Stimulated activated CD8-positive, alpha-beta memory T cell treated with anti-CD3 and anti-CD28 coated beads, Interleukin-12 subunit alpha, Interleukin-12 subunit beta, amount 100 ng/mL, for 1 hour (primary cell): ENCODE data around the gene MAGEC3.
"Not testable (repeated sequence)": the region's sequence is repeated elsewhere in the genome, so short reads cannot be mapped to it uniquely, and the experiment has no call there.

ENCODE experiments used
- DNase-seq: peaks from one replicate; pipeline ENCODE4 v3.0.0-alpha.2; 2020; ENCODE audit warnings: low read depth

The MAGEC3 gene, protein sequence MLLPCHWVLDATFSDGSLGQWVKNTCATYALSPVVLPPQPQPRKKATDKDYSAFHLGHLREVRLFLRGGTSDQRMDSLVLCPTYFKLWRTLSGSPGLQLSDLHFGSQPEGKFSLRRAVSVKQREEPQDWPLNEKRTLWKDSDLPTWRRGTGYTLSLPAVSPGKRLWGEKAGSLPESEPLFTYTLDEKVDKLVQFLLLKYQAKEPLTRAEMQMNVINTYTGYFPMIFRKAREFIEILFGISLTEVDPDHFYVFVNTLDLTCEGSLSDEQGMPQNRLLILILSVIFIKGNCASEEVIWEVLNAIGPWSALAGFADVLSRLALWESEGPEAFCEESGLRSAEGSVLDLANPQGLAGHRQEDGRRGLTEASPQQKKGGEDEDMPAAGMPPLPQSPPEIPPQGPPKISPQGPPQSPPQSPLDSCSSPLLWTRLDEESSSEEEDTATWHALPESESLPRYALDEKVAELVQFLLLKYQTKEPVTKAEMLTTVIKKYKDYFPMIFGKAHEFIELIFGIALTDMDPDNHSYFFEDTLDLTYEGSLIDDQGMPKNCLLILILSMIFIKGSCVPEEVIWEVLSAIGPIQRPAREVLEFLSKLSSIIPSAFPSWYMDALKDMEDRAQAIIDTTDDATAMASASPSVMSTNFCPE

DNA sequence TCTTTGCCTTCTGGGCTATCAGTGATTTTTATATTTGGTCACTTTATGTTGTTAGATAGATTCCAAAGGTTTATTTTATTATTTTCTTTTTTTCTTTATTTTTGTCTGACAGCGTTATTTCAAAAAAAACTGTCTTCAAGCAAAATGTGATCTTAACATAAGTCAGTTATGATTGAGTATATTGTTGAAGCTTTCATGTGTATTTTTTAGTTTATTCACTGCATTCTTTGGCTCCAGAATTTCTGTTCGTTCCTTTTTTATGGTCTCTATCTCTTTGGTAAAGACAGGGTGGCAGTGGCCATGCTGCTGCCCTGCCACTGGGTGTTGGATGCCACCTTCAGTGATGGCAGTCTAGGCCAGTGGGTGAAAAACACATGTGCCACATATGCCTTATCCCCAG, at the start of gene MAGEC3:
Gene MAGEC3 (plus strand): TSS at position 301 of the 400 bp plus-strand sequence. CDS start 0 bp downstream, at position 301.
- no peak for DNase-seq

DNA sequence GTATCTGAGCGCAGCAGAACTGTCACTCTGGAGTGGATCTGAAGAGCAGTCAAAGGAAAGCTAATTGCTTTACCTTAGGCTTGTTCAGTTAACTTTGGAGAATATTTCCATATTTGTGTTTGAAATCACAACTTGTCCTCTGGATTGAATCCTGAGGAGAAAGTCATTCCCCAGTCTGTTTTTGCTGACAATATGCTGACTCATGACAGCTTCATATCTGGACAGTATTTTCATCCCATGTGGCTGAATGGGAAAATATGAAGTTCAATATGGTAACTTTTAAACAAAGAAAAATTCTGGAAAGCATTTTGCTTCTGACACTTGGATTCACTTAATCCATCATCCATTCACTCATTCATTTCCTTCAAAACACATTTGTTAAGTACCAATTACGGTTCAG, 46.3 kb upstream of the MAGEC3 start:
- no peak for DNase-seq

DNA sequence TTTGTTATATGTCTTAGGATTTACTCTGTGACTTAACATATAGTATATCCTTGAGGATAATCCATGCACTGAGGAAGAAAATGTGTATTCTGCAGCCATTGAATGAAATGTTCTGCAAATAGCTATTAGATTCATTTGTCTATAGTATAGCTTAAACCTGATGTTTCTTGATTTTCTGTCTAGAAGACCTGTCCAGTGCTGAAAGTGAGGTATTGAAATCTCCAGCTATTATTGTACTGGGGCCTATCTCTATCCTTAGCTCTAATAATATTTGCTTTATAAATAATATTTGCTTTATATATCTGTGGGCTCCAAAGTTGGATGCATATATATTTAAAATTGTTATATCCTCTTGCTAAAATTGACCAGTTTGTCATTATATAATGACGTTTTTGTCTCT, 26.7 kb upstream of the MAGEC3 start:
- no peak for DNase-seq

DNA sequence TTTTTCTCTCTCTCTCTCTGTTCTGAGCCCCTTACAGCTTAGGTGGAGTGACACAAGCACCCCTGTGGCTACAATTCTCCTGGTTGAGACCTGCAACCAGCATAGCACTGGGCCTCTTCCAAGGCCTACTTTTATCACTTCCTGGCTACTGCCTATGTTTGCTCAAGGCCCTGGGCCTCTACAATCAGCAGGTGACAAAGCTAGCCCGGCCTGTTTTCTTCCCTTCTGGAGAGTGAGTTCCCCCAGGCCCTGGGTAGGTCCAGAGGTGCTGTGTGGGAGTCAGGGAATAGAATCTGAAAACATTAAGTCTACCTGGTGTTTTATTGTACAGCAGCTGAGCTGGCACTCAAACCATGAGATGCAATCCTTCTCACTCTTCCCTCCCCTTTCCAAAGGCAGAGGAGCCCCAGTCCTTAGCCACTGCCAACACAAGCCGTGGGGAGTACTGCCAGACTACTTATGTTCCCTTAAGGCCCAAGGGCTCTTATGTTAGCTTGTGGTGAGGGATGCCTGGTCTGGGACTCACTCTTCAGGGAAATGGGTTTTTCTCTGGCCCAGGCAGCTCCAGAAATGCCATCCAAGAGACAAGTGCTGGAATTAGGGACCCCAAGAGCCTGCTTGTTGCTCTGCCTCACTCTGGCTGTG, 23.8 kb upstream of the MAGEC3 start:
- no peak for DNase-seq

GRCh38 chrX:141815904-141816303, 22.2 kb upstream of the MAGEC3 start:
- no peak for DNase-seq

GRCh38 chrX:141832247-141832646, 5.9 kb upstream of the MAGEC3 start:
- DNase-seq: no peak

DNA sequence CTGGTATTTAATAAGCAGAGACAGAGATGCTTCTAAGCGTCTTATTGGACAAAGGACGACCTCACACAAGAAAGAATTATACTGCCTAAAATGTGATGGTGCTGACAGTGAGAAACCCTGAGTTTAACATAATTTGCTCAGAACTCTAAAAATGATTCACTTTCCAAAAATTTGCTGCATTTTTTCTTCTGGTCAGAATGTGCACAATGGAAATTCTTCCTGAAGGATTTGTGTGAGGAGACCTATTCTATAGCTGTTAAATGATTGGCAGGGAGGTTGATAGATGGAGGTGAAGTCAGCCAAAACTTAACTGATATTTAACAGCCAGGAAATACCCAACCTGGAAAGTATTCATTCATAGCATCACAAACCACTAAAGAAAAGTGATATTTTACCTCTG, 1.7 kb downstream of the MAGEC3 start:
- no peak for DNase-seq

GRCh38 chrX:141857479-141857878, 19.4 kb downstream of the MAGEC3 start:
- no peak for DNase-seq

GRCh38 chrX:141879616-141880015, 41.5 kb downstream of the MAGEC3 start:
- no peak for DNase-seq

- DNase-seq: not testable (repeated sequence)
Observed at GRCh38 chrX:141888811-141889210, 50.7 kb downstream of the MAGEC3 start.

DNA sequence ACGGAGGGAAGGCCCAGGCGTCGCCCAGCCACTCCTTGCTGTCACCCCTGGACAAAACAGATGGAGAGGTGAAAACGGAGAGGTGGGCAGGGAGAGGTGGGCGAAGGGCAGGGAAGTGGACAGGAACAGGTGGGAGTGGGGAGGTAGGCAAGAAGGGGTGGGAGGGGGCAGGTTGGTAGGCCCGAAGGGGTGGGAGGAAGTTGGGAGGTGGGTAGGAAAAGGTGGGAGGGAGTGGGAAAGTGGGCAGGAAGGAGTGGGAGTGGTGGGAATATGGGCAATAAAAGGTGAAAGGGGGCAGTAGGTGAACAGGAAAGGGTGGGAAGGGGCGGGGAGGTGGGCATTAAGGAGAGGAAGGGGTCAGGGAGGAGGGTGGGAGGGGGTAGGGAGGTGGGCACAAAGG, 56.6 kb downstream of the MAGEC3 start:
- no peak for DNase-seq

- no peak for DNase-seq
Observed at GRCh38 chrX:141897690-141898089, 59.6 kb downstream of the MAGEC3 start.

DNA sequence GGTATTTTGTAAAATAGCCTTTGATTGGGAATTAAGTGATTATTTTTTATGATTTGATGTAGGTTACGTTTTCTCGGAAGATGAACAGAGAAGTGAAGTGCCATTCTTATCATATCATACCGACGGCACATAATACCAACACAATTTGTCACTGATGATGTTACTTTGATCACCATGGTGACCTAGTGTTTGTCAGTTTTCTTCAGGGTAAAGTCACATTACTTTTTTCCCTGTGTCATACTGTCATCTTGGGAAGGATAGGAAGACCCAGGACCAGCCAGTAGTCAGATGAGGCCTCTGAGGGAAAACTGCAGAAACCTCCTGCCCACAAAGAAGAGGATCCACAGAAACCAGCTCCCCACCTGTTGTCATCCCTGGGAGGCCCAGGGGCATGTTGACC, 64.2 kb downstream of the MAGEC3 start:
- no peak for DNase-seq

- DNase-seq: no peak
Observed at GRCh38 chrX:141903400-141904155, 65.5 kb downstream of the MAGEC3 start, which contains the start of gene MAGEC1. MAGEC1 (plus strand) TSS chrX:141903894; CDS start chrX:141905073, 1,179 bp downstream.

- no peak for DNase-seq
Observed at GRCh38 chrX:141904262-141904661, 66.1 kb downstream of the MAGEC3 start.

- no peak for DNase-seq
Observed at GRCh38 chrX:141917801-141918200, 79.7 kb downstream of the MAGEC3 start.

DNA sequence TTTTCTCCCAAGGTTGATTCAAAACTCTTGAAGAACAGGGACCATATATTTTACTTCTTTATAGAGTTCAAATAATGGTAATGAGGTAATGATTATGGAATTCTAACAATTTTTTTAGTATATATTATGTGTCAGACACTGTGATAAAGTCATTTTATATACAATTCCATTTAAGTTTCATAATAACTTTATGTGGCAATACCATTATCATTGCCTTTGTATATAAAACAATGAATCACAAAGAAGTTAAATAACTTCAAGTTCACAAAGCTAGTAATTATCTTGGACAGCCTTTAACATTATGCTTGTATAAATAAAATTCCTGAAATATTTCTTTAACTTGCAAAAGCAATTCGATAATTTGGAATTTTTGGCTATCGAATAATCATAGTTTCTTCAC, 86.2 kb downstream of the MAGEC3 start:
- no peak for DNase-seq

DNA sequence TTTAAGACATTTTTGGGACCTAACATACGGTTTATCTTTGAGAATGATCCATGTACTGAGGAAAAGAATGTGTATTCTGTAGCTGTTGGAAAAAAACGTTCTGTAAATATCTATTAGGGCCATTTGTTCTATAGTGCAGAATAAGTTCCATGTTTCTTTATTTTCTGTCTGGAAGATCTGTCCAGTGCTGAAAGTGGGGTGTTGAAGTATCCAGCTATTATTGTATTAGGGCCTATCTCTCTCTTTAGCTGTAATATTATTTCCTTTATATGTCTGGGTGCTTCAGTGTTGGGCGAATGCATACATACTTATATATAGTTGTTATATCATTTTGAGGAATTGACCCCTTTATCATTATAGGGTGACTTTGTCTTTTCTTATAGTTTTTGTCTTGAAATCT, 90.3 kb downstream of the MAGEC3 start:
- no peak for DNase-seq

GRCh38 chrX:141934059-141934641, 96.0 kb downstream of the MAGEC3 start:
- DNase-seq: no peak

- no peak for DNase-seq
Observed at GRCh38 chrX:141935645-141936044, 97.5 kb downstream of the MAGEC3 start.

GRCh38 chrX:141936080-141936479, 98.0 kb downstream of the MAGEC3 start:
- DNase-seq: no peak

- no peak for DNase-seq
Observed at GRCh38 chrX:141941234-141941633, 103.1 kb downstream of the MAGEC3 start.
